Ammon's horn (tissue), 1 donor: ENCODE measurements around the gene AQP2.
A peak's percentile ranks its signal among the peaks of the same experiment; 100 is the strongest.

Source experiments
- DNase-seq: peaks from one replicate; pipeline ENCODE4 v3.0.0-alpha.2; 2016; ENCODE audit warnings: low spot score

AQP2 gene

DNA sequence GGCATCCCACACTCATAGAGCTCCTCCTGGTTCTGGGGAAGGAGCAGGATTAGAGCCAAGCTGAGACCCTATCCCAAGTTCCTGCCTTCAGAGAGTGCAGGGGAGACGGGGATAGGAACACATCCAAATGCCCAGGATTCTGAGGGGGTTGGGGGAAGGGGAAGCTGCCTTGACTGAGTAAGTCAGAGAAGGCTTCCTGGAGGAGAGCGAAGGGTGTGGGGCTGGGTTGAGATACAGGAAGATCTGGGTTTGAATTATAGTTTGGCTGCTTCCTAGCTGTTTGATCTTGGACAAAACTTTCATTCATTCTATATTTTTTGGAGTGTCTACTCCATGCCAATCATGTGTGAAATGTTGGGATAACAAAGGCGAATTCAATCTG, 8.0 kb upstream of the AQP2 start:
- no peak for DNase-seq

DNA sequence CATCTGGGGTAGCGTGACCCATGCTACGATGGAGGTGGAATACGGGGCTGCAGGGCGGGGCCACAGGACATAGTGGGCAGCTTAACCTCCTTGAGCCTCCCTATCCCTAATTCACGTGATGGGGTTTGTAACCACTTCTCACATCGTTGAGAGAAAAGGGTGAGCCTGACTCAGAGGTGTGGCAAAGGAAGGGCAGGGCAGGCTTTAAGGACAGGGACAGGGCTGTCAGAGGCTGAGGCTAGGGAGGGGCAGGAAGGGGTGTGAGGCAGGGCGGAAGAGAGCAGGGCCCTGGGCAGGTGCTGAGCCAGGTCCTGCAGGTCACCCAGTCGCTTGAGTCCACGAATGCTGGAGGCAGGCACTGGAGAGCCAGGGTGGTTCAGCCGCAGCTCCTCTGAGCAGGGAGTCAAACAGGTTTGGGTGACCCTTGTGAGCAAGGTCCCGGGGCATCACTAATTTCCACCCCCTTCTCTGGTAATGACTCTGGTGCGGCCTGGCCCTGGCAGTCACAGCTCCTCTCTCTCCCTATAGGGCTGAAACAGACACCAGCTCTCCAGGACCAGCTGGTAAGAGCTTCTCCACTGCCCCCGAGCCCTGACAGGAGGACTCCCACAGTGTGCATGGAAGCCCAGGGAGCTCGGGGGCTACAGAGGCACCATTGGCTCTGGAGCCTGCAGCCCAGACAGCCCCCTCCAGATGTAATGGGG, 7.5 kb upstream of the AQP2 start:
- DNase-seq: no peak

DNA sequence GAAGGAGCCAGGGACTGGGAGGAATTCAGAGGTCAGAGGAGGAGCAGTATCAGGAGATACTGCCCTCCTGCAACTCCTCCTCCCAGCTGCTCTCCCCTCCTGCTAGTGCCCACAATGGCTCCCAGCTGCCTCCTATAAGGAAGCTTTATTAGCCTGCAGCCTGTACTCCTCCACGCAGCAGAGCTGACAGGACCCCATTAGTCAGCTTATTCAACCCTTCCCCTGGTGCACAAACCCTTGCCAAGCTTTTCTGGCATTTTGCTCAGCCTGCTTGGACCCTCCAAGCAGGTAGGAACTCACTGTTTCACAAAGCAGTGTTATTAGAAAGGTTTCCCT, 6.9 kb upstream of the AQP2 start:
- no peak for DNase-seq

DNA sequence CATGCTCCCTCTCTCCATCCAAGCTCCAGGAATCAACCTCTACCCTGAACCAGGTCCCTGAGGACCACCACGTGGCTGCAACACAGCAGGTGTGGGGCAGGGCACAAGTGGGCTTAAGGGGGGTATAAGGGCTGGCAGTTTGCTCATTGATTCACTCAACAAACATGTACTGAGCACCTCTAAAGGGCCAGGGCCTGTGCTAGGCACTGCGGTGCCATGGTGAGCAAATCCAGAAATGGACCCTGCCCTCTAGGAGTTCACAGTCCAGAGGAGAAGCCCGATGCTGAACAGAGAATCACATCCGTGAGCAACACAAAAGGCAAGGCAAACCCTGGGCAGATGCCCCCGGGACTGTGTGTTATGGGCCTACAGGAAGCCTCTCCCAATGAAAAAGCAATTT, 6.5 kb upstream of the AQP2 start:
- no peak for DNase-seq

DNA sequence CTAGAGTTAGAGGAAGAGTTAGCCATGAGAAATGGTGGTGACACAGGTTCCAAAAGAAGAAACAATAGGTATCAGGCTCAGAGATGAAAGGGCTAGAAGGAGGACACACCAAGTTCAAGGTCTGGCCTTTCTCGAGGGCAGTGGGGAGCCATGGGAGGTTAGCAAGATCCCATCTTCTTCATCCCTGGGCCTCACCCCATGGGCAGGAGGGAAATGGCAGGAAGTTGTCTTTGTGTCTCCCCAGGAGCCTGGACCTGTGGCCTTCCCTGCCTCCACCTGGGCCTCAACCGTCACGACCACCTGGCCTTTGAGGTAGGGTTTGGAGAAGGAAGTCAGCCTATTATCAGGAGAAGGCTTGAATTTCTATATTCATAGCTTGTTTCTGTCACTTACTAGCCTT, 5.8 kb upstream of the AQP2 start:
- DNase-seq: no peak

DNA sequence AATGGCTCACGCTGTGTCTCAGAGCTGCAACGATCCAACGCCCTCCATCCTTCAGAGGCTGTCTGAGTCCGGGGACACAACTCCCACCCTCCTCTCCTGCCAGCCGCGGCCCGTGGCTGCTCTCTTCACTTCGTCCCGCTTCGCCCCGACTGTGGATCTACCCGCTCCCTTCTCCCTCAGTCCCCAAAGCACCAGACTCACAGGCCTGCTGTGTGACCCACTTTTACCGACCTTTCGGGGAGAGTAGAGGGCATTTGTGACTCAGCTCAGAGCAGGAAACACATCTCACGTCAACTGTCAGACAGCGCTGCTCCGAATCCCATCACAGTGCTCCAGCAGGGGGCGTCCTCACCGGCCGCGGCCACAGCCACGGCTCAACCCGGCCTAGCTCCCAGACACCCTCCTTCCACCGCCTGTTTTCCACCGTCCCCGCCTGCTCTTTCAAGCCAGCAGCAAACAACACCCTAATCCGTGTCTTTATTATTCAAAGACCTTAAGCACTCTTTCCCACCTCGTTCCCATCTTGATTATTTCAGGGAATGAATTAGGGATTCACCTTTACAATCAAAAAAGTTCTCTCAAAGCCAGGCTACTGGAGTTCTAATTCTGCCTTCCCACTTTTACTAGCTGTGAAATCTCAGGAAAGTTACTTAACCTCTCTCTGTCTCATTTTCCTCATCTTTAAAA, 5.0 kb upstream of the AQP2 start:
- peak; percentile 88 for DNase-seq

DNA sequence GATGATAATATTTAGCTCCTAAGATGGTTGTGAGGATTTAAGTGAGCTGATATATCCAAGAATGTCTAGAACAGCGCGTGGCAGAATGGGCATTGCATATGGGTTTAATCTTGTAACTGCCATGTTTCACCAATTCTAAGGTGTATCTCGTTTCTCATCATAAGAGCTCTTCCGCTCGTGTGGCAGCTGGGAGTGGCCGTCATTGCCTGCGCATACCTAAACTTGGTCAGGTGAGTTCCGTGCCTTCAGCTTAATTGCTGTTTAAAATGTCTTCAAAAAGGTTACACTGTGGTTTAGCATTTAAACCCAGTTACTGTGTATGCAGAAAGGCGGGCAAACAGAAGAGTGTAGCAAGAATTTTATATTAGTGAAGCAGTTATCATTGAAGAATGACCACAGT, 4.5 kb upstream of the AQP2 start:
- no peak for DNase-seq

DNA sequence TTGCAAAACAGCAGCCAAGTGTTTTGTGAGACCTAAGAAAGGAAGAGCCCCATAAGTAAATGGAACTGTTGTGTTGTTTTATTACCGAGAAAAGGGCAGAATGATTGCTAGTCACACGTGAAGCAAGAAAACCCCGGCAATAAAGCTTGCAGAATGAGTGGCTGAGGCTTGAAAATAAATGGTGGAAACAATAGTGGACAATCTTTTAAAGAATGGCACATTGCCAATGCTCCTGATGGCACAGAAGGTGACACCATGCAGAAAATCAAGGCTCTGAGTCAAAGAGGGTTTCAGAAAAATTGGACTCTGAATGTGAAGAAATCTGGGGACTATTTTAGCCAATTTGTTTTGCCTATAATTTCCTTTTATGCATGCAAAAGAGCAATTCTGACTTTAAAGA, 4.0 kb upstream of the AQP2 start:
- DNase-seq: no peak

DNA sequence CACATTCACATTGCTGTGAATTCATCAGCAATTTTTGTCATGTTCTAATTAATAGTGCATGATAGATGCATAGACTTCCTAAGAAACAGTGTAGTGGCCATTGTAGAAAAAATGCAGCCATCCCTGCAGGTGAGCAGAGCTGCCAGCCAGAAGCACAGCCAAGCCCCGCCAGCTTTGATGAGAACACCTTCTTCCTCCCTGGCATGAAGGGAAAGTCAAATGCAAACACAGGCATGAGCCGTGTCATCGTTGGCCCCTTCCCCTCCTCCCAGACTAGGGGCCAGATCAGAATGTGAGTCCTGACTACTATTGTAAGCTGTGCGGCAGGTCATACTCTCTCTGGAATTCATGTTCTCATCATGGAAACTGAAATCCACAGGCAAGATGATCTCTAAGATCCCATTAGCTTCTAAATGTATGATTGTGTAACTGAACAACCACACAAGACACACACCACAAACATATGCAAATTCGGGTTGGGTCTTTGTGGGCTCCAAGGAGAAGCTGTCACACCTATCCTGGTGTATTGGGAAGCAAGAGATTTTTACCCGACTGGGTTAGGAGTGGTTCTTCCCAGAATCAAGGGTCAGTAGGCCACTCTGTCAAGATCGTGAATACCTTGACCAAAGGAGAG, 2.8 kb upstream of the AQP2 start:
- no peak for DNase-seq

DNA sequence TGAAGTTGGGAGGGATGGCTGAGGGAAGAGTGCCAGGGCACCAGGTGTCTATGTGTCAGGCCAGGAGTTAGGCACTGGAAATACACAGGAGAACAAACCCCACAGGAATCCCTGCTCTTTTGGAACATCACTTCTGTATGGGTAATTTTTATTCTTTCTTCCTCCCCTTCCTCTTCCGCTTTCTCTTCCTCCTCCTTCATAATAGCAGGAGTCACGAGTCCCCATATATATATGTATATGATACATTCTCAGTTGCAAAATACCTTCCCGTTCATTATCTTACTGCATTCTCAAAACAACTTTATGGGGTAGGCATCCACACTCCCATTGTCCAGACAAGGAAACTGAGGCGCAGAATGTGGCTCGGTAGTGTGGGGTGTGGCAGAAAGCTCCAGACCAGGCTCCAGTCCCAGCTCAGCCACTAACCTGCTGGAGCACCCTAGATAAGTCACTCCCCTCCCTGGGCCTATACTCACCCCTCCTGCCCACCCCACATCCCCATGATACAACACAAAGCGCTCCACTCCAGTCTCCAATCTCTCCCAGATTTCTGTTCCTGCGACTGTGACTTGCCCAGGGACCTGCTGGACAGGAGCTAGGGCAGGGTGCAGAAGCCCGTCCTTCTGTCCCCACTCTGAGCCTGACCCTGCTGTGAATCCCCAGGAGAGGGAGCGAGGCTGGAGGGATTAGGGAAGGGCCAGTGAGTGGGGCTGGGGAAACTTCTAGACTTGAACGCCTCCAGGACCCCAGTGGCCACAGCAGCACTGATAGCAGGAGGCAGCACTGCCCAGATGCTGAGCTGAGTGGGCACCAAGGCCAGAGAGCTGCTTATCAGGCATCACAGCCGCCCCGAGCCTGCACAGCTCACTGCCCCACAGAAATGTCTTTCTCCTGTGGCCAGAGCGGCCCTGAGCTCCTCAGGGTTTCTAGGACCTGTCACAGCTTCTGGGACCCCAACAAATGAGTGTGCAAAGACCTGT, 1.4 kb upstream of the AQP2 start:
- DNase-seq: no peak

DNA sequence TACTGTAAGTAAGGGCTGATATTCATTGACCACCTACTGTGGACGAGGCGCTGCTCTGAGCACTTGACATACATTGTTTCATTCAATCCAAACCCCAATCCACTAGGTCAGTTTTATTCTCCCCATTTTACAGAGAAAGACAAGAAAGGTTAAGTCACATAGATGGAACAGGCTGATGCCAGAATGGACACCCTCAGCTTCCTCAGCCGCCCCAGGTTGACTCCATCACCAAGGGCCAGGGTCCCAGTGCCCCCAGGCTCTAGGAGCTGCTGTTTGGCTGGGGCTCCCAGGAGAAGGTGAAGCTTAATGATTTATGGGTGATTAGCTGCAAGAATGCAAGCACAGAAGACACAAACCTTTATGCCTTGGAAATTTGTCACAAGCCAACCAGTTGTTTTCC, 671 bp upstream of the AQP2 start:
- DNase-seq: no peak

DNA sequence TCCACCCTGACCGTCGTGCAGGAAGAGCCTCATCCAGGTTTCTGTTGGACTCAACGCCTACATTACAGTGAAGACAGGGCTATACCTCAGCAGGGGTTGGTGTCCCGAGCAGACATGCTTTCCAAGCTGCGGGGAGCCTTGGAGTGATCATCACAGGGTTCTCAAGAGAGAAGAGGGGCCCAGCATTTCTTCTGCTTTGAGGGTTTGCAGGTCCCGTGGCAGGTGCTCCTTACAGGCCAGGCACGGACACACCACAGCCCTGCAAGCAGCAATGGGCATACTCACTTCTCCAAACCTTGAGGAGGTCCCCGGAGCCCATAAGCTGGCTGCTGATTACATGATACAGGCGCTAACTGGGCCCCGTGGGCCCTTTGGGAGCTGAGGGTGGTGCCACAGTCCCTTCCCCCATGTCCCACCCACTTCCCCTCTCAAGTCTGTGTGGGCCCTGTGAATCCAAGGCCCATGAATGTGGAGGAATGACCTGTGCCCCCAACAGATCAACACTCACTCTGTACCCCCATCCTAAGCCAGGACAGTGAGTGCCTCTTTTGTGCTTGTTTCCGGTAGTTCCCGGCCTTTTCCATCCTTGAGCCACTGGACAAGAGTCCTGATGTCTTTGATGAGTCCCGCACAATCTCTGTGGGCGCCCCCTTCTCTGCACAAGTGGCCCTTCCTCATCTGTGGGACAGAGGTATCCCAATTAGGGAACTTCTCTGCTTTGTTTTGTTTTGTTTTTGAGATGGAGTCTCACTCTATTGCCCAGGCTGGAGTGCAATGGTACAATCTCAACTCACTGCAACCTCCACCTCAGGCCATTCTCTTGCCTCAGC, 1.1 kb downstream of the AQP2 start:
- no peak for DNase-seq

DNA sequence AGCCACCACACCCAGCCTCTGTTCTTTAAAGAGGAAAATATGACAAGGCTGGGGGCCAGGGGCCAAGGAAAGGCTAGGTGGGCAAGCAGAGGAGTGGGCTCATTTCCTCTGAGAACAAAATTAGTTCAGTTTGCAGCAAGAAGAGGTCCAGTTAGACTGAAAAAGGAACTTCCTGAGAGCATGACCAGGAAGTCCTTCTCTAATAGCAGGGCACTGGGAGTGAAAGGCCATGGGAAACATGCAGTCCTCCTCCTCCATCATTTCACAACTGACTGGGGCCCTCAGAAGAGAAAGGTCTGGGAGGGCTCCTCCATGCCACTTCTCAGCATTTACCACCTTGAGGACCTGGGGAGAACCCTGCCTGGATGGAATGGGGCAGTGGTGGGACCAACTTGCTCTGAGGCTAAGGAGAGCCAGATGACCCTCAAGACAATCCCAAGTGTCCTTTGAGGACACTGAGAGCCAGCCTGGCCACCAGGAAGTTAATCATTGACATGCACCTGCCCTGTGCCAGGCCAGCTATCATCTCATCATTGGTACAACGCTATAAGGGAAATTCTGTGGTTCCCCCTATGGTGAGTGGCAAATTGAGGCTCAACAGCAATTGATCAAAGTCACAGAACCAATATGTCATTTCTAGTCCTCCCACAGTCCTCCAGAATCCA, 2.0 kb downstream of the AQP2 start:
- no peak for DNase-seq

DNA sequence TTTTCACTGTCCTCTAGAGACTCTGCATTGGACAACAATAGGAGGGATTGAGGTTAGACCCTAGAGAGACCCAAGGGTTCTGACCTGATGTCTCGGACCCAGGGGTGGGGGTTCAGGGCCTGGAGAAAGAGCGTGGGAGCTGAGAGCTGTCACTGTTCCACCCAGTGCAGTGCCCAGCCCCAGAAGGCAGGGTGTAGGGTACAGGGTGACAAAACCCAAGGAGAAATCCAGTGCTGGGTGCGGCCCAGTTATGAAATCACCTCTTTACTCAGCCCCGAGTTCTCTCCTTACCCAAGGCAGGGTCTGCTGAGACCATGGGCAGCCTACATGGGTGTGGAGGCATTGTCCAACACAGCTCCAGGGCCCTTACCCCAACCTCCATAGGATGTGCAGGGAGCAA, 2.6 kb downstream of the AQP2 start:
- DNase-seq: no peak

DNA sequence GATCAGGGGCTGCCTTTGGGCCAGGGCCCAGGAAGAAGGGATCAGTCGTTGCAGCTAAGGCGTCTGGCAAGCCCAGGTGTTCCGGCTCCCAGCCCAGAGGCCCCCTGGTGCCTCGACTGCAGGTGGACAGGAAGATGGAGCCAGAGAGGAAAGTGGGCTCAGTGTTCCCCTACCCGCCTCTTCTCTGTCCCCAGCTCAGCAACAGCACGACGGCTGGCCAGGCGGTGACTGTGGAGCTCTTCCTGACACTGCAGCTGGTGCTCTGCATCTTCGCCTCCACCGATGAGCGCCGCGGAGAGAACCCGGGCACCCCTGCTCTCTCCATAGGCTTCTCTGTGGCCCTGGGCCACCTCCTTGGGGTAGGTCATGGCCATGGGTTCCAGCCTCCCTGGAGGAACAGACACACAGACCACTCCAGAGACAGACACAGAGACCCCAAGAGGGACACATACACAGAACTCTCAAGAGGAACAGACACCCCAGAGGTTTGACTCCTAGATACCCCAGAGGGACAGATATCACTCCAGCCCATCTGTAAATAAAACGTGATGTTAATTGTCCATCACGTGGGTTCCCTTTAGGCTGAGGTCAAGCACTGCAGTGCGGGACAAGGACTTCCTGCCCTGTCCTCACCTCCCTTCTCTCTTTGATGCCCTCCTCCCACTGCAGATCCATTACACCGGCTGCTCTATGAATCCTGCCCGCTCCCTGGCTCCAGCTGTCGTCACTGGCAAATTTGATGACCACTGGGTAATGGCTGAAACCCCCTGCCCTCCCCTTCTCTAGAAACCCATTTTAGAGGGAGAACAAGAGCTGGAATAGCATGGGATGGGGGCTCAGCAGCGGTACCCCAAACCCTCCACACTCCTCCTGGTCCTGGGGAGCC, 3.7 kb downstream of the AQP2 start:
- no peak for DNase-seq

DNA sequence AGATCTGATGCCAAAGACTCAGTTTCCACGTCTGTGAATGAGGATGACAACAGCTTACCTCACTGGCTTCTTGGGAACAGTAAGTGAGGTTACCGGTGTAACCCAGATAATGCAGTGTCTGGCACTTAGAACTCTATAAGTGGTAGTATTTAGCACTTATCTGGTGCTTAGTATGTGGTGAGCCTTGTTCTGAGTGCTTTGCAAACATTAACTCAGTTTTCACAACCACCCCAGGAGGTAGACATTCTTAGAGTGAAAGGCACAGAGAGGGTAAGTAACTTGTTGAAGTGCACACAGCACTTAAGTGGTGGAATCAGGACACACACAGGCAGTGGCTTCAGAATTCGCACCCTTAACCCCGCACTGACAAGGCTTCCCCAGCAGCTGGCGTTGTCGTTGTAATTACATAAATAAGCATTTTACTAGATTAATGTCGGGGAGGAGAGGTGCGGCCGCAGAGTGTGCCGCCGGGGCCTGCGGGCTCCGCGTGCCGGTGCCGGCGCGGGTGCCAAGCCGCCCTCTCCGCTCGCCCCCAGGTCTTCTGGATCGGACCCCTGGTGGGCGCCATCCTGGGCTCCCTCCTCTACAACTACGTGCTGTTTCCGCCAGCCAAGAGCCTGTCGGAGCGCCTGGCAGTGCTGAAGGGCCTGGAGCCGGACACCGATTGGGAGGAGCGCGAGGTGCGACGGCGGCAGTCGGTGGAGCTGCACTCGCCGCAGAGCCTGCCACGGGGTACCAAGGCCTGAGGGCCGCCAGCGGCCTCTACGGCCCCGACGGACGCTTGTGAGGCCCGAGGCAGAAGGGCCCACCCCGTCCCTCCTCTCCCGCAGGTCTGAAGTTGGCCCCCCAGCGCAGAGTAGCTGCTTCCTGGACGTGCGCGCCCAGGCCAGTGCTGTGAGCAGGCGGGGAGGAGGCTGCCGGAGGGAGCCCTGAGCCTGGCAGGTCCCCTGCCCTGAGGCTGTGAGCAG, 4.6 kb downstream of the AQP2 start:
- no peak for DNase-seq

DNA sequence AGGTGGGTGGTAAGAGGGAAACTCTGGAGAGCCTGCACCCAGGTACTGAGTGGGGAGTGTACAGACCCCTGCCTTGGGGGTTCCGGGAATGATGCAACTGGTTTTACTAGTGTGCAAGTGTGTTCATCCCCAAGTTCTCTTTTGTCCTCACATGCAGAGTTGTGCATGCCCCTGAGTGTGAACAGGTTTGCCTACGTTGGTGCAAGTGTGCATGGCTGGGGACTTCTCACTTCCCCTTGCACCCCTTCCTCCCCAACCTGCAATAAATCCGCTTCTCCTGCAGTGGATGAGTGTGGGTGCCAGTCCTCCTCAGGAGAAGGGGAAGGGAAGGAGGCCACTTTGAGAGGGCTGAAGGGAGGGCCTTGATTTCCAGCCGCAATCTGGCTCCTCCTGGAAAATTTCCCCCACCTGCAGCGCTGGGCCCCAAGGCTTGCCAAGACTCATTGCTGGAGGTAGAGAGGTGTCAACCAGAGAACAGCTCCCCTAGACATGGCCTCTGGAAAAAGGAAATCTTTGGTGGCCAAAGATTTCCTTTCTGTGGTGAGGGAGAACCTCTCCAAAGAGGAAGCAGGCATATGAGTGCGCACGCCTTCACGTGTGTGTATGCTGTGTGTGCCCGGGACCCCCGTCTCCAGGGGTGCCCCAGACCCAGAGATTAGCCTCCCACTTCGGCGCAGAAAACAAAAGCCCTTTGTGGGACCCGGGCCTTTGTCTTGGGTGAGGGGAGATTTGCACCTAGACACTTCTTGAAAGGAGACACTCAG, 5.5 kb downstream of the AQP2 start:
- DNase-seq: no peak
